Prostate gland (tissue), 2 donors: Measurements from ENCODE around the gene RBM44.

Experiments used
- CTCF ChIP-seq, 4 experiments: fragments of 200-600 bp in 2 of 4; fragments of 450-650 bp in 2 of 4; sonication (generic) in 2 of 4; IDR thresholded peaks; 1 replicate in 3 of 4; 2 replicates in 1 of 4; pipeline ENCODE4 v1.5.1; 2016 to 2019; ENCODE audit warnings: antibody characterized with exemption in 4 of 4, mild to moderate bottlenecking in 2 of 4, moderate library complexity in 2 of 4
- POLR2A ChIP-seq: fragments of 450-650 bp; IDR thresholded peaks from one replicate; pipeline ENCODE4 v1.6.1; 2016; ENCODE audit warnings: antibody characterized with exemption, mild to moderate bottlenecking

GRCh38 chr2:237876532-237876931, 78.0 kb downstream of the RBM44 start:
- TF ChIP-seq POLR2A = no peak
- TF ChIP-seq CTCF (IDR thresholded peaks at IDR 0.05) = no peak
